ENCODE measurements around the gene CLNK. TPM values are rescaled to one million over a fixed set of nuclear protein-coding genes. Genes with fewer than 3 reads are reported as not detected.

CLNK gene
- total RNA-seq, 1 donor from 2014 or later = not detected

DNA sequence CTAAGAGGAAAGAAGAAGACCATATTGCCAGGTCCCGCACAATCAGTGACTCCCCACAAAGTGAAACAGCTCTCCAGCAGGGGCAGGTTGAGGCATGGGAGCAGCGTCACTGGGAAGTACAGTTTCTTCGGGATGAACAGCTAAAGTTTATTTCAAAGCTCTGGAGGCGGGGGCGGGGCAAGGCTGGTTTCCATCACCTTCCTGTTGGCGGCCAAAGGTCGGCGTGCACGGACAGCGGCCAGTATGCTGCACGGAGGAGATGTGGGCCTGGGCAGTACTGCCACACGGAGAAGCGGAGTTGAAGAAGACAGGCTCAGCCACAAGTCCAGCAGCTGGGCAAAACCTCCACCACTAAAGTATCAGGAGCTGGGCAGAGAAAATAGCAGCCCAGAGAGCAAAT is 226.4 kb downstream of the CLNK start:
- DNase-seq (ENCODE audit: low spot score) = no peak

DNA sequence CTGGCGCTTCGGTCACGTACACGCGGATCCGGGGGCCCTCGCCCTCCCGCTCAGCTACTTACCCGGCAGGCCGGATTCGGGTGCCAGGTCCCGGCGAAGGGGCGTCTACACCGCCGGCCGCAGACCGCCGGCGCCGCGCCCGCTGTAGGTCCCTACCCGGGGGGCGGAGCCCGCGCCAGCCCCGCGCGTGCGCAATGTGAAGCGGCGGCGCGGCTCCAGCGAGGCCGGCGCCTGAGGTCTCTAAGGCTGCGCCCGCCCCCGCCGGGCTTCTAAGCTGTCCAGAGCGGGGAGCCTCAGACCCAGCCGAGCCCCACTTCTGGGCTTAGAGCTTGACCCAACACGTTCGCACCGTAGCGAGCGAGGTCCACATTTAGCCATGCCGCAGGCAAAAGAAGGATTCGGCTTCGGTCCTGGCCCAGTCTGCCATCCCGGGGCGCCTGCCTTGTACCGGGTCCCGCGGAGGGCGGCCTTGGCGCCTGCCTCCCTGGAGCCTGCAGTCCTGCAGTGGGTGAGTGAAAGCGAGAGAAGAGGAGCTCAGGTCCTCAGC is 227.2 kb downstream of the CLNK start, which contains the start of gene ZNF518B:
ZNF518B (minus strand) TSS at position 172 of the 547 bp plus-strand sequence. CDS start 11,098 bp downstream, outside the sequence.
- peak; percentile 92 for DNase-seq (ENCODE audit: low spot score)

DNA sequence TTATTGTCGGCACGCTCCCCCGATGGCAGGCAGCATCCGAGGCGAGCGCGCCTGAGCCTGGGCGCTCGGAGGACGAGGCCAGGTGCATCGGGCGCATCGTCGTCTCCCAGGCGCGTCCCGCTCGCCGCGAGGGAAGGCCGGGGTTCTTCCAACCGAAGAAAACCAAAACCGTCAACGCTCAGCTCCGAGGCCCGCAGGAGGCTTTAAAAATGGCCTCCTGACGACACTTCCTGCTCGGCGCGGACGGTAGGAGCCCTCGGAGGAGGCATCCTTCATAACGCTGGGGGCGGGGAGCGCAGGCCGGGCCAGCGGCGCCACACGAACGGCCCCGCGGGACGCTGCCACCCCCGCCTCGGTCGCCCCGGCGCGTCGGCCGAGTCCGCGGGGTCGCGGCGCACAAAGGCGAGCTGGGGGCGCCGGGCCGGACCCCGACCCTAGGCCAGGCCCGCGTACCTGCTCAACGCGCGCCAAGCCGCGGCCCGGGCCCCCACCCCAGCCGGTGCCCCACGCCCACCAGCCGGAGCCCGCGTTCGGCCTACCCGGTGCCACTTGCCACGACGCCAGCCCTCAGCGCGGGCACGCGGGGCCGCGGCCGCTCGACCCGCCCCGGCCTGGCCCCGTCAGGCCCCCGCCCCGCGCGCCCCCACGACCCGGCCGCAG is 227.8 kb downstream of the CLNK start:
- DNase-seq (ENCODE audit: low spot score) = no peak

DNA sequence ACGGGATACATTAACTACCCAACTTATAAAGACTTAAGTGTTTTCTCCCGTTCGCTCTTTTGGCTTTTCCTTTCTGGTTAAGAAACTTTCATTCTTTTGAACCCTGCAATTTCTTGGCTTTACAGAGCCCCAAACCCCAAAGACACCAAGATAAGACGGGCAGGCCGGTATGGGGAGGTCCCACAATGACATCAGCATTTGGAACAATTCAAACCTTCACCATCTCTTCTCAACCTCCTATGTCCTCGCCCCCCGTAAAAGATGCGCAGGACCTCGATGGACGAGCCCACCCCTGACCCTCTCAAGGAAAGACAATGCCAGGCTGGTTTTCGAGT is 228.3 kb downstream of the CLNK start:
- DNase-seq (ENCODE audit: low spot score) = no peak

DNA sequence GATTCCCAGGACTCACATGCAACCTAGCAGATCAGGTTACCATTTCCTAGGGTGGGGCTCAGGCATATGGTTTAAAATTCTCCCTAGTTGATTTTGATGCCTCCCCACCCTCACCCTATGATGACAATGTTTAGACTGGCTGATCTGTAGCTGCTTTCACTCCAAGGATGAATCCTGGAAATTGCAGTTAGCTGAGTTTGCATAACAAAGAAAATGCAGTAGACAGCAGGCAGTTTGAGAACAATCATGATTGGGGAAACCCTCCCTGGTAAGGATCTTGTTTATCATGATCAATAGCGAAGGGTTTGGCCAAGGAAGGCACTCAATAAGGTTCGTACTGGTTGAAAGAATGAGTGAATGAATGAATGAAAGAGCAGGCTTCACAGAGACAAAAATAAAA is 229.4 kb downstream of the CLNK start:
- no peak for DNase-seq (ENCODE audit: low spot score)

DNA sequence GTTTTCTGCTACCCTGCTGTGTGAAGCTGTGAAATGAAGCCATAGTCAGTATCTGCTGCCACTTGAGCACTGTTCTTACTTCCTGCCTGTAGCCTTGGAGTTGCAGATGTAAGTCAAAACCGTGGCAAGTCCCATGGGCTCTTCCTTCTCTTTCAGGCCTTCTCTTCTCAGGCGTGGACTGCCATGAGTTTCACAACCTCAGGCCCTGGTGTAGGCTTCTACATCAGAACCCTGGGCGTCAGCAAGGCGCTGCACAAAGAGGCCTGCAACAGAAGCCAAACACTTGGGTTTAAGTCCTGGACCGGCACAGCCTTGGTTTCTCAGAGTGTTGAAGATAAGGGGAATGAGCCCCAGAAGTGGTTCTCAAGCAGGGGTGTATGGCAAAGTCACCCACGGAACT is 229.8 kb downstream of the CLNK start:
- DNase-seq (ENCODE audit: low spot score) = no peak

DNA sequence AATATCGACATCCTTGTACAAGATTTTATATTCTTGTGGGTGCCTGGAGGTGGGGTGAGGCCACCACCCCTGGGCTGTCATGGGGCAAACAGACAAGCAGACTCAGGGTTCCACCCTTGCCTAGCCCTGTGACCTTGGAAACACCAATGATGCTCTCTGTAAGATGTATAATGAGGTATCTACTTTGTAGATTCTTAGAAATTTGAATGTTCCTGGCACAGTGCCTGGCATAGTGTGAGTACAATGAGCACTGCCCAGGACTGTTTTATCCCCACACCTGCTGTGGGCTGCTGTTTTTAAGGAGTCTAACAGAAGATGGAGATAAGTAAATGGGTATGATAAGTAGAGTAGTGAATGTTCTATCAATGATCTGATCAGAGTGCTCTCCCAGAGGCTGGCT is 230.4 kb downstream of the CLNK start:
- DNase-seq (ENCODE audit: low spot score) = no peak

DNA sequence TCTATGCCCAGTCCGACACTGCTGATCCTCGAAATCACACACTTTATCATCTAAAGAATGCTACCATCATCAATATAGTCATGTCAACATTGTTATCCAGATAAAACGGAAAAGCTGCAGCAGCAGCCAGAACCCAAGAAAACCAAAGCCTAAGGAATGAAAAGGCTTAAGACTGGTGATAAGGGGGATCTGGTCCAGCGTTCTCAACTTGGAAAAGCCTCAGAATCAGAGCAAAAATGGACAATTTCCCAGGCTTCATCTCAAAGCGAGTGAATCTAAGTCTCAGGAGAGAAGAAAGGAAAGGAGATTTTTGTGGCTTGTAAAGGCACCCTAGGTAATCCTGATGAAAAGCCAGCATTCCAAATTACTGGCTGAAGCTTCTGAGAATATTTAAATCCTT is 235.6 kb downstream of the CLNK start:
- no peak for DNase-seq (ENCODE audit: low spot score)

DNA sequence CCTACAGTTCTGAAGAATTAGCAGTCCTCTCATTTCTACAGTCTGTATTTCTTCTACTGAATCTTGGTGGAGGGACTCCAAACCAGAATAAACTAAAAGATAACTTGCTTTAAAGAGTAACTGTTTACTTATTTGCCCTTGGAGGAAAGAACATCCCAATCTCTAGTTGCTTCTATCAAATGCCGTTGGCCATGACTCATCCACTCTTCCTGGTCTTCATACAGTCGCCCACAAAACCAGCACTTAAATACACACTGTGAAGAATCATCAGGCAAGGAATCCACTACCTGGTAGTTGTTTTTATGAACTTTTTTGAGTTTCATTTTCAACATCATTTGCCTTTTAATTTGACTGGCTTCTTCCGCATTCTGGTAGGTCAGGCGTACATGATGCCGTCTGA is 241.6 kb downstream of the CLNK start:
- no peak for DNase-seq (ENCODE audit: low spot score)

DNA sequence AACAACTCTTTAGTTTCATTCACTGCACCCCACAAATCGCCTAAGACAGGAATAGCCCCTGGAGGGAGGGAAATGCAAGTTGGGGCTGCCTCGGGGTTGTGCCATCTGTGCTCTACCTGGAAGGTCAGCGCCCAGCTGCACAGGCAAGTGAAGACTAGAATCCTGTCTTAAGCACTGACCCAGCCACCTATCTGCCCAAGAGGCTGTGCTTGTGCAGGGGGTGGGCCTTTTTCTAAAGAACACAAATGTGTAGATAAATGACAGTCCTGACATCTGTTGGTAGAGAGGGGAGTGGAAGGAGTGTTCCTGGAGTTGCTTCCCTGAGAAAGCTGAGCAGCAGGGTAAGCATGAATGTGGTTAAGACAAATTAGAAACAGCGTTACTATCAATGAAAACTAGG is 243.1 kb downstream of the CLNK start:
- DNase-seq (ENCODE audit: low spot score) = no peak

DNA sequence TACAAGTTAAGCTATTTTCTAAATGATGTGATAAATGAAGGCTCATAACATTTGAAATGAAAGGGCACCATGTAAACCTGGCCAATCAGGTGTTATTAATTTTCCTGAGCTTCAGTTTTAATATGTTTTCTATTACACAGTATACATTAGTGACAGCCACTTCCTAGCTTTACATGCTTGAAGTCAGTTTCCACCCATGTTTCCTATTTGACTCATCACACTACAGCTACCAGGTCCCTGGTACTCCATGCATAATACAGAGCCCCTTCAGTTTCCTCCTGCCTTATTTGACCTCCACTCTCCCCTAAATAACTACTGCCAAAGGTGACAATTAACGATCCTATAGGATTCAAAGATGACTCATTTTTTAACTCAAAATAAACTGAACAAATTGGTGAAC is 245.6 kb downstream of the CLNK start:
- no peak for DNase-seq (ENCODE audit: low spot score)

DNA sequence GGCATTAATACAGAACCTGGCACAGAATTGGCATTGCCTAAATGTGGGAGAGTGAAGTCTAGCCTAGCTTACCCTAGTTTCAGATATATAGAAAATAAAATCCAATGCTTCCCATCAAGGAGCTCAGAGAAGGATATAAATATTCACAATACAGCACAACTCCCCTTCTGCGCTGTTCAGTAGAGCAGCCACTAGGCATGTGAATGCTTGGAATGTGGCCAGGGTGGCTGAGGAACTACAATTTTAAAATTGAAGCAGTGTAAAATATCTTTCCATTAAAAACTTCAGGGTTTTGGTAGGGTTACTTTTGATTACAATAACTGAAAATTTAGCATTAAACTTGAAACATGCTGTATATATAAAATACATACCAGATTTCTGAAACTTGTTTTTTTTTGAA is 246.8 kb downstream of the CLNK start:
- DNase-seq (ENCODE audit: low spot score) = no peak

Other genes starting within 250 kb of the CLNK start
- gene ZNF518B, start 227.3 kb downstream of the CLNK start, total RNA-seq = 23.5 TPM